ENCODE measurements around the gene CLCN1. TPM values are rescaled to one million over a fixed set of nuclear protein-coding genes. Genes with fewer than 3 reads are reported as not detected.

CLCN1 gene
- total and polyA plus RNA-seq, 2 of the 4 experiments (the other 2 are of a cell fraction), result not detected

DNA sequence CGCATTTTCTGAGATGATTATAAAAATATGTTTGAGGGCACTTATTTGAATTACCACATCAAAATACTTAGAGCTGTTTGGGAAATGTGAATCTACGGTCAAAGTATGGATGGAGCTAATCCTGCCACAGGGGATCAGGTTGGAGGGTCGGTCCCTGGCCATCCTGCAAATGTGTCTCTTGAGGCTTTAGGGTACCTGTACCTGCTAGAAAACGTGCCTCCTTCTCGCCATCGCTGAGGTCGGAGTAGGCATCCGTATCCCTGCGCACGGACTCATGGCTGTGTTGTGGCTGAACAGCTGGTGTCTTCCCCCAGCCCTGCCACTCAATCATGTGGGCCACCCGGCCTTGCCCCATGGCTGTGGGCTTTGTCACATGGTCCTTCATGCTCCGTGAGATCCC, 42.7 kb downstream of the CLCN1 start:
- H2AK9ac ChIP-seq (replicated peaks; ENCODE audit: low read depth, low read length, poor library complexity), result no peak overlapping the region
- no peak overlapping the region for H3K14ac ChIP-seq (replicated peaks; ENCODE audit: low read depth, low read length)
- H3K79me1 ChIP-seq (ENCODE audit: low read depth in 1 of 2, low read length in 2 of 2), result no peaks in the 10 kb centered on the region
- no peak overlapping the region for H4K8ac ChIP-seq (ENCODE audit: low read depth in 2 of 2, low read length in 2 of 2)
- no peak overlapping the region for H3K56ac ChIP-seq (ENCODE audit: extremely low read depth, insufficient read depth, low read length)
- H3K9me3 ChIP-seq (ENCODE audit: control insufficient read depth, insufficient read depth, low read length), result no peaks in the 10 kb centered on the region
- ChIA-PET POLR2A (ENCODE audit: unreplicated experiment) (no interaction called here), CTCF (no interaction called here)
- no peak overlapping the region for H2BK120ac ChIP-seq (ENCODE audit: low read depth, low read length)
- WGBS, 2 experiments (ENCODE audit: extremely low coverage in 2 of 2, insufficient read length in 1 of 2), result no CpG with 5 or more reads among the region's 12 CpGs
- H2BK15ac ChIP-seq (ENCODE audit: low read depth, low read length), result no peak overlapping the region
- no peak overlapping the region for H2AK5ac ChIP-seq (ENCODE audit: low read depth, low read length)
- H3K9me1 ChIP-seq (ENCODE audit: insufficient read depth, low read length), result no peaks in the 10 kb centered on the region
- H2BK20ac ChIP-seq (ENCODE audit: low read depth, low read length), result no peak overlapping the region
- intact Hi-C loops (cut with micrococcal nuclease), result no loop called here
- no peak overlapping the region for H2BK5ac ChIP-seq (ENCODE audit: low read depth, low read length, poor library complexity, severe bottlenecking)
- dilution Hi-C loops (cut with HindIII; ENCODE audit: low sequenced_read_pairs, unreplicated experiment), result no loop called here
- H4K20me1 ChIP-seq (ENCODE audit: insufficient read depth, low read length), result no peaks in the 10 kb centered on the region
- peaks cover 2% of the 10 kb centered on the region; the same call in 1 of the 2 replicates for H3K36me3 ChIP-seq (ENCODE audit: control insufficient read depth, insufficient read depth, low read length)
- H3K23ac ChIP-seq (ENCODE audit: low read depth, low read length), result no peak overlapping the region
- no peak overlapping the region for H3K4ac ChIP-seq (ENCODE audit: low read depth, low read length)
- no peak for ATAC-seq (ENCODE audit: low read depth)
- no peak overlapping the region for H3K18ac ChIP-seq (ENCODE audit: low read depth, low read length)
- TF ChIP-seq MXI1 (IDR thresholded peaks at IDR 0.05; ENCODE audit: borderline replicate concordance, low read depth, low read length) (no peak), FOS (IDR thresholded peaks at IDR 0.05; ENCODE audit: low read depth, low read length) (no peak)
- H3K27me3 ChIP-seq (ENCODE audit: control insufficient read depth, insufficient read depth, low read length), result peaks cover 28% of the 10 kb centered on the region
- no peak overlapping the region for H2AFZ ChIP-seq (replicated peaks; ENCODE audit: low read length, poor library complexity)
- H3K4me1 ChIP-seq (ENCODE audit: control insufficient read depth, insufficient read depth, low read length), result no peaks in the 10 kb centered on the region
- no peak overlapping the region for H3K9ac ChIP-seq (ENCODE audit: low read depth, low read length)
- no peak overlapping the region for H3K27ac ChIP-seq (ENCODE audit: insufficient read depth, low read length)
- H4K5ac ChIP-seq (ENCODE audit: low read depth, low read length), result no peak overlapping the region
- no peak overlapping the region for H4K91ac ChIP-seq (ENCODE audit: insufficient read depth, low read depth, low read length)
- BruUV-seq (replicated peaks), result no TSS peak
- H3K4me3 ChIP-seq (ENCODE audit: insufficient read depth, low read depth, low read length), result no peak overlapping the region
- in situ Hi-C loops (cut with MboI; ENCODE audit: low sequenced_read_pairs), result no loop called here
- no peak overlapping the region for H3K4me2 ChIP-seq (ENCODE audit: low read depth, low read length)
- no peak for DNase-seq

Data from IMR-90 (cell line).